ENCODE data around the gene PBX1.

DNA sequence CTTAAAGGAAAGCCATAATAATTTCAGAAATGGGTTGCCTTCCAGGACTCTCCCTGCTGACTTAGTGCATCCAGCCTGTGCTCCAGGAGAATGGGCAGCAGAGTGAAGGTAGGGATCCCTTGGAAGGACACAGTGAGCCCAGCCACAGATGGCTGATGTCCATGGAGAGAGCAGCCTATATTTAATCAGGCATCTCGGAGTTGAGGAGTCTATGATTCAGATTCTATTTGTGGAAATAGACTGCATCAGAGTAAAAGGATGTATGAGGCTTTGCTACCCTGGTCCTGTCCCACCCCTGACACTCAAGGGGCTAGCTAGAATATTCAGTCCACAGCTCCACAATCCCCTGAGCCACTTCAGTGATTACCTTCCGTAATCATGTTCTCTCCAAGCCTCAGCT, 43.8 kb upstream of the PBX1 start:
- no peak for TF ChIP-seq POLR2AphosphoS5 (IDR thresholded peaks at IDR 0.05; ENCODE audit: low read depth)
- TF ChIP-seq, protein P1, sequence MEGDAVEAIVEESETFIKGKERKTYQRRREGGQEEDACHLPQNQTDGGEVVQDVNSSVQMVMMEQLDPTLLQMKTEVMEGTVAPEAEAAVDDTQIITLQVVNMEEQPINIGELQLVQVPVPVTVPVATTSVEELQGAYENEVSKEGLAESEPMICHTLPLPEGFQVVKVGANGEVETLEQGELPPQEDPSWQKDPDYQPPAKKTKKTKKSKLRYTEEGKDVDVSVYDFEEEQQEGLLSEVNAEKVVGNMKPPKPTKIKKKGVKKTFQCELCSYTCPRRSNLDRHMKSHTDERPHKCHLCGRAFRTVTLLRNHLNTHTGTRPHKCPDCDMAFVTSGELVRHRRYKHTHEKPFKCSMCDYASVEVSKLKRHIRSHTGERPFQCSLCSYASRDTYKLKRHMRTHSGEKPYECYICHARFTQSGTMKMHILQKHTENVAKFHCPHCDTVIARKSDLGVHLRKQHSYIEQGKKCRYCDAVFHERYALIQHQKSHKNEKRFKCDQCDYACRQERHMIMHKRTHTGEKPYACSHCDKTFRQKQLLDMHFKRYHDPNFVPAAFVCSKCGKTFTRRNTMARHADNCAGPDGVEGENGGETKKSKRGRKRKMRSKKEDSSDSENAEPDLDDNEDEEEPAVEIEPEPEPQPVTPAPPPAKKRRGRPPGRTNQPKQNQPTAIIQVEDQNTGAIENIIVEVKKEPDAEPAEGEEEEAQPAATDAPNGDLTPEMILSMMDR (conservative IDR thresholded peaks at IDR 0.05; ENCODE audit: low read depth in 2 of 2) = no peak
- TF ChIP-seq CREB1 (CRISPR knock-in tag; IDR thresholded peaks at IDR 0.05; ENCODE audit: low read depth) = no peak
- no peak for TF ChIP-seq REST (IDR thresholded peaks at IDR 0.05; ENCODE audit: unreplicated experiment)
- no peak for TF ChIP-seq EZH2 (IDR thresholded peaks at IDR 0.05; ENCODE audit: low read depth, unreplicated experiment)
- TF ChIP-seq EZH2phosphoT487 (IDR thresholded peaks at IDR 0.05; ENCODE audit: unreplicated experiment) = no peak
- no peak for TF ChIP-seq ZNF331 (CRISPR knock-in tag; IDR thresholded peaks at IDR 0.05; ENCODE audit: low read depth)
- TF ChIP-seq ZNF462 (CRISPR knock-in tag; IDR thresholded peaks at IDR 0.05) = no peak
- no peak for TF ChIP-seq ETS1 (IDR thresholded peaks at IDR 0.05)
- no peak for TF ChIP-seq JUNB (IDR thresholded peaks at IDR 0.05; ENCODE audit: unreplicated experiment)

Data from GM23338 (cell line).